CD4-positive, alpha-beta T cell treated with Interleukin-1 beta for 1 hour (primary cell): ENCODE results near the gene ELMO1.

Experiments
- DNase-seq, 2 donors: peaks; one replicate each; pipeline ENCODE4 v3.0.0-alpha.2; 2020 to 2022

ELMO1 gene

GRCh38 chr7:36937754-36938563 lies 510.7 kb downstream of the ELMO1 start:
- DNase-seq = peak in 1 of 2 donors; percentile 15

GRCh38 chr7:36931892-36932291 lies 516.8 kb downstream of the ELMO1 start:
- DNase-seq = no peak

- DNase-seq = no peak
Measured at GRCh38 chr7:36929791-36930190, 518.9 kb downstream of the ELMO1 start.

- DNase-seq = no peak
Measured at GRCh38 chr7:36928718-36929117, 519.9 kb downstream of the ELMO1 start.

GRCh38 chr7:36928311-36928710 lies 520.4 kb downstream of the ELMO1 start:
- no peak for DNase-seq

- no peak for DNase-seq
Measured at GRCh38 chr7:36925691-36926090, 523.0 kb downstream of the ELMO1 start.

GRCh38 chr7:36925207-36925606 lies 523.5 kb downstream of the ELMO1 start:
- no peak for DNase-seq

- no peak for DNase-seq
Measured at GRCh38 chr7:36923943-36924436, 524.7 kb downstream of the ELMO1 start.

- DNase-seq = no peak
Measured at GRCh38 chr7:36923185-36923584, 525.5 kb downstream of the ELMO1 start.

GRCh38 chr7:36920433-36920832 lies 528.2 kb downstream of the ELMO1 start:
- DNase-seq = no peak

GRCh38 chr7:36919738-36920137 lies 528.9 kb downstream of the ELMO1 start:
- no peak for DNase-seq

GRCh38 chr7:36918591-36918990 lies 530.1 kb downstream of the ELMO1 start:
- DNase-seq = no peak

- DNase-seq = no peak
Measured at GRCh38 chr7:36916619-36917018, 532.0 kb downstream of the ELMO1 start.

GRCh38 chr7:36916116-36916515 lies 532.5 kb downstream of the ELMO1 start:
- no peak for DNase-seq

- no peak for DNase-seq
Measured at GRCh38 chr7:36911788-36912187, 536.9 kb downstream of the ELMO1 start.

- DNase-seq = no peak
Measured at GRCh38 chr7:36910859-36911258, 537.8 kb downstream of the ELMO1 start.

GRCh38 chr7:36910401-36910800 lies 538.3 kb downstream of the ELMO1 start:
- DNase-seq = no peak

GRCh38 chr7:36906956-36907635 lies 541.6 kb downstream of the ELMO1 start:
- no peak for DNase-seq

- no peak for DNase-seq
Measured at GRCh38 chr7:36906448-36906847, 542.2 kb downstream of the ELMO1 start.

- no peak for DNase-seq
Measured at GRCh38 chr7:36905841-36906240, 542.8 kb downstream of the ELMO1 start.

- DNase-seq = no peak
Measured at GRCh38 chr7:36904802-36905201, 543.9 kb downstream of the ELMO1 start.

GRCh38 chr7:36904101-36904500 lies 544.6 kb downstream of the ELMO1 start:
- DNase-seq = no peak

- DNase-seq = no peak
Measured at GRCh38 chr7:36900988-36901710, 547.5 kb downstream of the ELMO1 start.

GRCh38 chr7:36898186-36898585 lies 550.5 kb downstream of the ELMO1 start:
- no peak for DNase-seq
